GM19463 (cell line): ENCODE results near the gene CASZ1.

Experiments
- ATAC-seq: cut with Tn5 transposase; IDR thresholded peaks from one replicate; pipeline ENCODE4 v1.9.1; 2021; ENCODE audit warnings: mild to moderate bottlenecking, moderate library complexity; ENCODE audit not compliant: unreplicated experiment

Gene CASZ1

DNA sequence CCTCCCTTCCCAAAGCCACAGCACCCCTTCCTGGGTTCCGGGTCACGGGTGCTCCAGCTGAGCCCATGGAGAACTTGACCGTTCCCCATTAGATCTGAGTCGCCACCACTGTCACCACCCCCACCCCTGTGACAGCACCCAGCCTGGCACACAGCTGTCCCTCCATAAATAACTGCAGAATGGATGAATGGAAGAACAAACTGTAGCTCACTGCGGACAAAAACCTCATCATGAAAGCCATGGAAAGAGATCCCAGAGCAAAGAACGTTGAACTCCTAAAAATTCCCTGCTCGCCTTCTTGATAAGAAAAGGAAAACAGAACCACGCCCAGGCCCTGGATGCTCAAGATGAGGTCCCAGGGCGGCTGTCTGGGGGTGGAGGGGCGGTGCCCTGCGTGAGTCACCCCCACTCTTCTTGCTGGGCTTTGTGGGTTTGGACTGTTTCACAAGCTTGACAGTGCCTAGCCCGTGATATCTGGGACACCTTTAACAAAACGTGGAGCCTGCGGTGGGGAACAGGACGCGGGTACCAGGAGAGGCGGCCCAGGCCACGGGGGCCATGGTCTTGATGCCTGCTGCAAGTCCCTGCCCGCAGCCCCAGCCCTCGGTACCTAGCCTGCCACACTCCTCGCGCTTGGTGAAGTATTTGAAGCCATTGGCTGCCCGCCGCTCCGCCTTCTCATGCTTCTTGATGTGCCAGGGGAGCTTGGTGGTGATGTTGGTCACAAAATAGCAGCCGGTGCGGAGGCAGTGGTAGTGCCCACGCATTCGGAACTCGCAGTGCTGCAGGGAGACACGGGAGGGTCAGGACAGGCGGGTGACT, 151.9 kb downstream of the CASZ1 start:
- no peak for ATAC-seq

DNA sequence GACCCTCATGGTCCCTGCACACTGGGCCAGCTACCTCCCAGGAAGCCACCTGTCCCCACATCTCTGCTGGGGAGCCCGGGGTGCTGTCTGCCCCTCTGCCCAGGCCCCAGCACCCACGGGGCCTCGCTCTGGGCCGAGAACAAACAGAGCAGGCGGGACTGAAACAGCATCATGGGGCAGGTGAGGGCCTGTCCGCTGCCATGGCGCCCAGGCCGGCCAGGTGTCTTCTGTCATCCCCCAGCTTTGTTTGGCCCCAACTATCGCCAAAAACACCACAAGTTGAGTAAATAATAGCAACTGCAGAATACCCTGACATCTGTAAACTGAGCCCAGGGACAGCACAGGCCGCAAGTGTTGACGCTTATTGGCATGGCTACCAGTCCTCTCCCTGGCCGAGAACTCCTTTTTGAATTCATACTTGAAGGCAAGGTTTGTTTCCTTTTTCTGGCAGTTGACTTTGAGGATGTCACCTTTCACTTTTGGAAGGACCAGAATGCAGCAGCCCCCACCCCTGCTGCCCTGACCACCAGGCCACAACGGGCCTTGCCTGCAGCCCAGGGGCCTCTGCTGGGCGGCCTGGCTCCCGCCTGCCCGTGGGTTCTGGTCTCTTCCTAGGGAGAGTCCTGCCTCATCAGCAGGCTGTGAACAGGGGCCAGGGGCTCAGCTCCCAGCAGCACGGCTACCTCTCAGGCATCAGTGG, 152.7 kb downstream of the CASZ1 start:
- ATAC-seq, result no peak

DNA sequence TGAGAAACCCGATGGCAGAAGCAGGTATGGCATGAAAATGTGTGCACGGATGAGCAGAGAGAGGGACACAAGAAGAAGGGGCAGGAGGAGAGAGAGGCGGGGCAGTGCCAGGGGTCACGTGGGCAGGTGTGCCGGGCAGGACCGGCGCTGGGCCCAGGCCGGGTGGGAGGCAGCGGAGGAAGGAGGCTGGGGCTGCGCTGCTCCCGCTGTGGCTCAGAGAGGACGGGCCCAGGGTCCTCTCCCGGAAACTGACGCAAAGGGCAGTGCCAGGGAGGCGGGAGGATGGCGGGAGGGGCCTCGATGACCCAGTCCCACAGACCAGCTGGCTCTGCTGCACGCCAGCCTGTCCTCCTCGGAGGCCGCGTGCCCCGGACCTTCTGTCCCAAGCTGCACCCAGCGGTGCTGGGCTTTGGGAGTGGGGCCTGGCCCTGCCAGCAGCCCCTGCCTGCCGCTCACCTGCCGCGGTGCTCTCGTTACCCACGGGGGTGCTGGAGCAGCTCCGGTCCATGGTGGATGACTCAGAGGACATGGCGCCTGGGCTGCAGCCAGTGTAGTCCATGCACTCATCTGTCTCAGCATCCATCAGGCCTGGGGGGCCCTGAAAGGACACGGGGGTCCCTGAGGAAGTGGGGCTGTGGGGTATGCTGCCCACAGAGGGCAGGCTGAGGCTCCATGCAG, 153.9 kb downstream of the CASZ1 start:
- ATAC-seq, result no peak

DNA sequence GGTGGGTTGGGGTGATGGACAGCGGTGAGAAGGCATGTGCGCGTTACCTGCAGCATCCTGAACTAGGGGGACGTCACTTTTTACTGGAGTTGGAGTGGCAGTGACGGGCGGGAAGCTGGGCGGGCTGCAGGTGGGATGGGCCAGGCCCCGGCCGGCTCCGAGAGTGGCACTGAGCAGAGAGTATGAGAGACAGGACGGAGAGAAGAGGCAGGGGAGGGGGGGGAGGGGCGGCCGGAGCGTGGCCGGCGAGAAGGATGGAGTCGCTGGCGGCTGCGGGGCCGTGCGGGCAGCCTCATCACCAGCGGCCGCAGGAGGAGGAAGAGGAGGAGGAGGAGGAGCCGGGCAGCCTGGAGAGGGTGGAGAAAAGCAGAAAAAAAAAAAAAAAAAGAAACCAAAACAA, 154.5 kb downstream of the CASZ1 start:
- no peak for ATAC-seq

DNA sequence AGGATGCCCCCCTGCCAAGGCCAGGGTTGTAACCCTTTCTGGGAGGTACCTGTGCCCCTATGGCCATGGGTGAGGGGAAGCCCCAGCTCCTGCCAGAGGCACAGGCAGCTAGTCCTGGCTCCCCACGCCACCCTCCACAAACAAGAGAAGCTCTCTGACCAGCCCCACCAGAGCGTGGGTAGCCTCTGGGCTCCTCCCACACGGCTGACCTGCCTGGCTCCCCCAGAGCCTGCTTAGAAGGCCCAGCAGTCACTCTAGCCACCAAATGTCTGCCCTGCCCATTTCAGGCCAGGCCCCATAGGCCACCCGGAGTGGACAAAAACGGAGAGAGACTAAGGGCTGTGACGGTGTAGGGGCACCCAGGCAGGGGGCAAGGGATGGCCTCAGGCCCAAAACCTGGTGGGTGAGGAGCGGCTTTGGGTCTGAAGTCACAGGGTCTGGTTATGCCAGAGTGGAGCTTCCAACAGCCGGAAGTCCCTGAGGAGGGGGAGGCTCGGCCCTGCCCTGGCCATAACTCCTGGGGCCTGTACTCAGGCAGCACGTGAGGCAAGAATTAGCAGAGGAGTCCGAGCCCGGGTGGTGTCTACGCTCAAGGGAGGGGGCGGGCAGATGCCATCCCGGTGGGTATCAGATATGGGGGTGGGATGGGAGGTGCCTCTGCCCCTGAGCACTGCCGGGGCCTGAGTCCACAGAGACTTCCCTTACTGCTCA, 155.4 kb downstream of the CASZ1 start:
- ATAC-seq, result no peak

DNA sequence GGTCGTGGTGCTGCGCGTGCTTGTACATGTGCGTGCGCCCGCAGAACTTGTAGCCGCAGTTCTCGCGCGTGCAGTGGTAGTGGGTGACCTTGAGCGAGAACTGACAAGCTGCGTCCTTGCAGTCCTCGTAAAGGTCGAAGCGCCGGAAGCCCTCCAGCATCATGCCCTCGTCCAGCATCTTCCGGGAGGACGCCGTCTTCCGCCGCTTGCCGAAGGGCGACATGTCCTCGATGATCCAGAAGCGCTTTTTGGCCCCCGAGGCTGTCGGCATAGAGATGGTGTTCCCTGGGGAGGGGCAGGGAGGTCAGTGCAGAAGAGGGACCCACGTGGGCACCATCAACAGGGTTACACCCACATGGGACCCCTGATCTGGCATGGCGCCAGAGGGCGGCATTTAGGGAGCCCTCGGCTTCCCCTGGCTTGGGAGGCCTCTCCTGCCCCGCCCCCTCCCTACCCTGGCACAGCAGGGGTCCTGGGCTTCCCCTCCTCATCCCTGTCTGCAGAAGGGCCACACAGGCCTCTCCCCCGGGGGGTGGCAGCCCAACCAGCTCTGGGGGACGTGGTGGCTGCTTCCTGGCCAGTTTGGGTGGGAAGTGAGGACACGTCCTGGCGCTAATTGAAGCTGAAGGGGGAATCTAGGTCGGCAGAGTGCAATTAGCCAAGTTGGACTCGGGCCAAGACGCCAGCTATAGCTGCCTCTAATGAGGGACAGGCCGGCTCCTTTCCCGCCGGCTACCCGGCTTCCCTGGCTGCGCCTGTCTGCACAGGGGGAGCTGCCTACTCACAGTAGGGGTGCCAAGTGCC, 156.5 kb downstream of the CASZ1 start:
- no peak for ATAC-seq

DNA sequence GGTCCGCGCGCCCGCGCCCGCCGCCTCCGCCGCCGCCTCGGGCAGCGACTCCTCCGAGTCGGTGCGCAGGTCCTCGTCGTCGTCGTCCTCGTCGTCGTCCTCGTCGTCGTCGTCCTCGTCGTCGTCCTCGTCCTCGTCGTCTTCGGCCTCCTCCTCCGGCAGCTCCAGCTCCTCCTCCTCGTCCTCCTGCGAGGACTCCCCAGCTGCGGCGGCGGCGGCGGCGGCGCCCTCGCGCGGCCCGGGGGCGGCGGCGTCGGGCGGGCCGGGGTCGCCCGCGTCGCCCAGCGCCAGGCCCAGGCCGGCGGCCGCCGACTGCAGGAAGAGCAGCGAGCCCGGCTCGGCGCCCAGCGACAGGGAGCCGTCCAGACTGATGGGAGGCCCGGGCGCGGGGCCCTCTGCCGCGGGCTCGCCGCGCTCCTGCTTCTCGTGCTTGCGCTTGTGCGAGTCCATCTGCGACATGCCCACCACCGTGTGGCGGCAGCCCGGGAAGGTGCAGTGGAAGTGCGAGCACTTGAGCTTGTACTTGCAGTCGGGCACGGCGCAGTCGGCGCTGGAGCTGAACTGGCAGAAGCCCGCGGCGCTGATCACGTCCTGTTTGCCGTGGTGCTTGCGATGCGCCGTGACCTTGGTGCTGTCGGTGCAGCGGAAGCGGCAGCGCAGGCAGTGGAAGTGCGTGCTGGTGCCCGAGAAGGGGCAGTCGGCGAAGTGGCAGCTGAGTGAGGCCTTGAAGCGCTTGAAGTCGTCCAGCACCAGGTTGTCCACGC, 157.3 kb downstream of the CASZ1 start:
- ATAC-seq, result no peak

DNA sequence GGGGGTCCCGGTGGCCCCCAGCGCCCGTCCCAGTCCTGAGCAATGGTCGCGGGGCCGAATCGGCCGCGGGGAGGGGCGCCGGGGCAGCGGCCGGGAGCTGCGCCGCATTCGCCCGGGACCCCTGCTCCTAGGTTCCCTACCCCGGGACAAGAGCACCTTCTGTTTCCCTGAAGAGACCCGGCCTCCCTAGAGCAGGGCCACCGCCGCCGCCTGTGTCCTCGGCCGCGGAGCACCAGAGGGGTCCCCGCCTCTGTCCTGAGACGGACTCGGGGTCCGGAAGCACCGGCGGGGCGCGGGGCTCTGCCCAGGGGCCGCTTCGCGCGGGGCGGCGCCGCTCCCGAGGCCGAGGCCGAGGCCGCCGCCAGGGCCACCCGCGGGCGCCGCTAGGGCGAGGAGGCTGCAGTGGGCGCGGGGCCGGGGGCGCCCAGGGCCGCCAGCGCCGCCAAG, 157.9 kb downstream of the CASZ1 start:
- no peak for ATAC-seq

DNA sequence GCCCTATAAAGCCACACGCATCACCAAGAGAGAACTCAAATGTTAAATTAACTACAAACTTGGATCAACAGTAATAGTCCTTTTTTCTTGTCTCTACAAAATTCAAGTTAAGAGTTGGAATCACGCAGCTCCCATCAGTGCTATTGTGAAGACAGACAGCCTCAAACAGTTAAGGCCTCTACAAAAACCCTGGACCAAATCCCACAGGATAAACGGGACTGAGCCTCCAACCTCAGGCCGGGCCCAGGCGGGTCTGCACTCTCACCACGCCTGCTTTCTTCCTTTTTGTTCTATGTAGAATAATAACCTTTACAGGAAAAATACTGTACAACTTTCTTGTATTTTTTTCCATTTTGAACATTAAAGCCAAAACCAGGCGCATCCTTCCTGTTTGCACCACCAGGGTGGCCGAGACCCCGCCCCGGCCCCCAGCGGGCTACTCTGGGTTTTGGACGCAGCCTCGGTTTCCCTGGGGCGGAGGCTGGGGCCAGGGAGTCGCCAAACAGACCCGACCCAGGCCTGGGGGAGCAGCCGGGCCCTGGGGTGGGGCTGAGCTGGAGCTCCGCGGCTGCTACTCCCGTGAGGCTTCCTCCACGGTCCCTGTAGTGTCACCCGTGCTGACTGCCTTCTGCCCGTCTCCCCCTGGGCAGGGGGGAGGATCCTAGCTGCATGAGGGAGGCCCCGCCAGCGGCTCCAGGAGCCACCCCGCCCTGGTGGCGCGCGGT, 158.4 kb downstream of the CASZ1 start:
- no peak for ATAC-seq

DNA sequence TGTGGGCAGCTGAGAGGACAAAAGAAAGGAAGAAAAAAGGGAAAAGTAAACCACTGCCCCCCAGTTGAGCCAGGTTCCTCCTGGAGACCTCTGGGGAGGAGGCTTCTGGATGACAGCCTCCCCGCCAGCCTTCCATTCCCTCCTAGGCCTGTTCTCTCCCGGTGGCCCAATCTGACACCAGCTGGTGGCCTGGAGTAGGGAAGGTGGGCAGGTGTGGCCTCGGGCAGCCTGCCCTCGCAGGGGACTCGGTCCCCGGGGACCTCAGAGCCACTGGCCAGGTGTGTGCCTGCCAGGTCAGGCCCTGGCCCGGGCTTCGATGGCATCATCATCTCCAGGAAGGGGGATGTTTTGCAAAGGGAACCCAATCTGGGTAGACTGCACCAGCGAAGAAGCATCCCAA, 159.0 kb downstream of the CASZ1 start:
- ATAC-seq, result no peak

DNA sequence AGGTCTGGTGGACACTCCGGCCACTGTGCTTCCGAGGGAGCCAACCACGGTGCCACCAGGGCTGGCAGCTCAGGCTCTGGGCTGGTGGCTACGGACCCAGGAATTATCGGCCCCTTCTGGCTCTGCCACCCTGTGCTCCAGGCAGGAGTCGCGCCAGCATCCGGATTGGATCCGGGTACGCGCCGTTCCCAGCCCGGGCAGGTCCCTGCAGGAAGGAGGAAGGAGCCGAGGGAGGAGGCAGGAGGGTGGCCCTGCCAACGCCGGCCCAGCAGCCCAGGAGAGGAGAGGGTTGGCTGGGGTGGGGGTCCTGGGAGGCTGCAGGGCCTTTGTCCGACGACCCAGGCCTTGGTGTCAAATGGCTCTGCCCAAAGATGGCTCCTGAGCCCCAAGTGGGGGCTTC, 160.5 kb downstream of the CASZ1 start:
- ATAC-seq, result no peak

DNA sequence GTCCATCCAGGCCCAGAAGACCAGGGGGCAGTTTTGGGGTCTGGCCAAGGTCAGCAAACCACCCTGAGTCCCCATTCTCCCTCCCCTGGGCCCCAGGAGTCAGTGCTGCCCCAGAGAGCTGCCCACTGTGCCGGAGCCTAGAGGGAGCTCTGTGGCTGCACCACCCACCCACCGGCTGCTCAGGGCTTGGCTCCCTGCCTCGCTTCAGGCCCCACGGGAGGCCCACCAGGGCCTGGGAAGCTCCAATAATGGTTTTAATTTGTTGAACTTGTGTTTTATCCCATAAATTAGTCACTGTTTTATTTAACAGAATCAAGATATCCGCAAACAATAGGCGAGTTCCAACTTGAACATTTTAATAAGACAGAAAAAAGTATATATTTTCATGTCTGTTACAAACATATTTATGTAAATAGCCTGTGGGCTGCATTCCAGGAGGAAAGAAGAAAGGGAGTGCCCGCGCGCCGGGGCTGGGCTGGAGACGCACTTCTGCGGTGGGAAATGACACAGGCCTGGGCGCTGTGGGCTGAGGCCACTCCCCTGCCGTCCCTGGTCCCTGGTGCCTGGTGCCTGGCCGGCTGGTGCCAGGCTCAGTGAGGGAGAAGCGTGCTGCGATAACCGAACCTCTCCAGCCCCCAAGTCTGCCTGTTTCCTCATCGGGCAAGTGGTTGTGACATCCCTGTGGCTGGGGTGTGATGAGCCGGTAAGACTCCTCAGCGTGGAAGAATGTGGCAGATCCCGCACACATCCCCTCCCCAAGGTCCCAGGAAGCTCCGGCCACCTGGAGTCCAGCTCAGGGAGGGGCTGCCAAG, 161.2 kb downstream of the CASZ1 start:
- ATAC-seq, result no peak

DNA sequence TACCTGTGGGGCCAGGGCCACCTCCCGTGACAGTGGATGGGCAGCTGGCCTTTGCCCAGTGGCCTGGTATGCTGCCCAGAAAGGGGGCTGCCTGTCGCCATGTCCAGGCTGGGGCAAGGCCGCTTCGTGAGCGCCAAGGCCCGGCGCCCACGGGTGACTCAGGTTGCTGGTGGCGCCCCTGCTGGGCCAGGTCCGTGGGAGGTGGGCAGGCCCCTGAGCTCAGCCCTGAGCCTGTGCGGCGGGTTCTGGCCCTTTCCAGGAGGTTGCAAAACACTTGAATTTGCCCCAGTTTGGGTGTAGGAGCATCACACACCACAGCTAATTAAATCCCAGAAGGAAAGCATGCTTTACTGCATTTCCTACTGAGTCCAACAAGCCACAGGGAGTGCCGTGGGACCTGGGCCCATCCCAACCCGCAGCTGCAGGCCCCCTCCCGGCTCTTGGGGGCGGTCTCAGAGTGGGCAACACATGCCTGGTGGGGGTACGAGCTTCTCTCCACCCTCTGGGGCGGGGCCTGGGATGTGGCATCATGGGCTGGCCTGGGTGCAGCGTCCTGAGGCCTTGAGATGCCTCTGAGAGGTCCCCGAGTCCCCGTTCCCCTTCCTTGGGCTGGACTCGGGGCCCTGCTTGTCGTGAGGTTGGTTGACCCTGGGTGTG, 161.9 kb downstream of the CASZ1 start:
- no peak for ATAC-seq

DNA sequence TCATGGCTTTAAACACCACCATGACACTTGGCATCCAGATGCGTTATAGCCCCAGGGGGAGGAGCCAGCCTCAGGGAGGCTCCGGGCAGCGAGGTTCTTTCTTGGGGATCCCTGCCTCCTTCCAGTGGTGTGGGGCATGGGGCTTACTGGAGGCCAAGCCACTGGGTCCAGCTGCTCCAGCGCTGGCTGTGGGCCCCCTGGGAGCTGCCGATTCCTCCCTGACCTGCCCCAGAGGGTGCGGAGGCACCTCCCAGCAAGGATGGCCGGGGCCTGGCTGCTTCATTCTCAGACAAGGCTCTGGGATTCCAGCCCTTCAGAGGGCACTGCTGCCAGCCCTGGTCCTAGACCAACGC, 162.4 kb downstream of the CASZ1 start:
- no peak for ATAC-seq

DNA sequence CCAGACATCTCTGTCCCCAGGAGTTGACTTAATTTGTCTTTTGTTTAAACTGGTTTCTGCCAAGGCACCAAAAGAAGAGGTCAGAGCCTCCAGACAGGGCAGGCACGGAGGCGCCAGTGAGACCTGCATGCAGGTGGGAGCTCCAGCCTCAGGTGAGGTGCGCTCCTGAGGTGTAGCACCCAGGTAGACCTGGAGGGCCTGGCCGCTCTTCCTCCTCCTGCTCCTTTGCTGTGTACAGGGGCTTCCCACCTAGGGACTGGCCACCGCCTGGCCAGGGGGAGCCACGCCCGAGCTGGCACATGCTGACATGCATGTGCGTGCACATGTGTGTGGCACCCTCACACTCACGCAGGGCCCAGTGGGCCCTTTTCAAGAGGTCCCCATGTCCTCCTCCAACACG, 163.0 kb downstream of the CASZ1 start:
- ATAC-seq, result no peak

DNA sequence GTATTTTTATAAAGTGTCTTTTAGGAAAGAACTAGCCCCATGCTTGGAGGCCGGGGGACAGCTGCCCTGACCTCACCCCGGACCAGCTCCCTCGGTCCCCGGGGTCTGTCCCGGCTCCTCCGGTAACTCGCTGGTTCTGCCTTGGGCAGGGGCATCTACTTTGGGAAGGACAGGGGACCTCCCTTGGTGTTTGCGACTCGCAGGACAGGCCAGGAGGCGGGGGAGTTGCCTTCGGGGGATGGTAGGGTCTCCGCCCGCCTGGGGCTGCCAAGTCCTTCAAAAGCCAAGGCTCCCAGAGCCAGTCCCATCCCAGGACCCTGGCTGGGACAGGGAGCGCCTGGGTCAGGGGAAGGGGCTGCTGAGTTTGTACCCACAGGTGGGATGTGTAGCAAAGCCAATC, 163.8 kb downstream of the CASZ1 start:
- ATAC-seq, result no peak

DNA sequence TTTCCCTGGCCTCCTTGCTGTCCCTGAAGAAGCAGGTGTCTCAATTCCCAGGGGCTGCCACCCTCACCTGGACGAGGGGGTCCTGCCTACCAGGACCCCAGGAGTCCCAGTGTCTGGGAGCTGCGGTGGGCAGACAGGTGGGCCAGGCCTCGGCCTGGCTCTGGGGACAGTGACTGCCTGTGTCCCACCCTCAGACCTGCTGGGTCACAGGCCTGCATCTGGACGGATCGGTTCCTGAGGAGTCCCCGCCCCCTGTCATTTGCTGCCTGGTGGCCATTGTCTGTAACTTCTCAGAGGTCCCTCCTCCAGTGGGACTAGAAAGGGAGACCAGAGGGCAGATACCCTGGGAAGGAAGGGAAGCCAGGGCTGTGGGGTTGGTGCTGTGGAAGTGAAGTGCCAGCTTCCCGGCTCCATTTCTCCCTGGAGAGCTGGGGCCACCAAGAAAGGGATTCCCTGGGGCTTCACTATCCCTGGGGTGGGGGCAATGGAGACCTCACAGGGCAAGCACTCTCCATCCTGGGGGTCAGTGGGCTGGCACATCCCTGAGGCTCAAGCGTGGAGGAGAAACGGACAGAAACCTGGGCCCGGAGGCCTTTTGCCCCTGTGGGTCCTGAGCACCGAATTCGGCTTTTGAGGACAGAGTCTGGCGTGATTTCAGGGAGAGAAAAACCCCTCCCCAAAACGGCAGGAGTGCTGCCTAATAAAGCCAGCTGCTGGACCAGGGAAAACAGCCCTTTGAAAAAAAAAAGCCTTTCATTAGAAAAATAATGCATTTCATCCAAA, 164.4 kb downstream of the CASZ1 start:
- ATAC-seq, result no peak
